Esophagus squamous epithelium (tissue), 5 donors: Measurements from ENCODE around the gene CENPM. TPM values are rescaled to one million over a fixed set of nuclear protein-coding genes. Genes with fewer than 3 reads are reported as not detected.

Experiments
- DNase-seq: peaks from one replicate; lab custom pipeline; 2025; lab: John Stamatoyannopoulos, UW
- H3K27ac ChIP-seq, 4 donors: fragments of 200-600 bp; sonication (generic); one replicate each; pipeline ENCODE4 v1.5.1; 2016 to 2019; ENCODE audit warnings: mild to moderate bottlenecking in 1 of 4
- H3K27me3 ChIP-seq, 4 donors: fragments of 200-600 bp; sonication (generic); 1 replicate in 3 of 4; 2 replicates in 1 of 4; pipeline versions ENCODE4 v1.5.1 to v1.6.0; 2017 to 2021; ENCODE audit warnings: antibody characterized with exemption in 1 of 4
- H3K36me3 ChIP-seq, 3 donors: fragments of 200-600 bp; sonication (generic); one replicate each; pipeline ENCODE4 v1.5.1; 2016 to 2019
- H3K4me1 ChIP-seq, 3 donors: fragments of 200-600 bp; sonication (generic); one replicate each; pipeline ENCODE4 v1.5.1; 2017 to 2019
- H3K4me3 ChIP-seq, 4 donors: fragments of 200-600 bp; sonication (generic); 1 replicate in 3 of 4; 2 replicates in 1 of 4; pipeline ENCODE4 v1.5.1; 2016 to 2019; ENCODE audit warnings: mild to moderate bottlenecking in 2 of 4, moderate library complexity in 1 of 4
- H3K9me3 ChIP-seq, 3 donors: fragments of 200-600 bp; sonication (generic); one replicate each; pipeline ENCODE4 v1.5.1; 2016 to 2019
- POLR2A ChIP-seq, 4 donors: fragments of 450-650 bp; IDR thresholded peaks; one replicate each; pipeline ENCODE4 v1.6.1; 2017; ENCODE audit warnings: antibody characterized with exemption in 4 of 4, mild to moderate bottlenecking in 4 of 4, moderate library complexity in 3 of 4
- WGBS, 2 donors: methylation state at CpG; one replicate each; pipeline ENCODE4 v1.1.5; 2018; 5-methylcytosine and 5-hydroxymethylcytosine counted together
- intact Hi-C: fragments of 100-400 bp; cut with DNase I; formaldehyde crosslinking; loops from one replicate; pipeline ENCODE4 v1.15.0; 2022
- total RNA-seq, 4 donors: library from RNA; depleted of rRNA; stranded (reverse); fragments of >200 nt; gene quantifications; one replicate each; pipeline ENCODE4 v1.1.0, GENCODE V29; 2016
- TF ChIP-seq, protein P1 (sequence below), 6 experiments: fragments of 450-650 bp in 4 of 6; fragments of 200-600 bp in 2 of 6; sonication (generic) in 2 of 6; IDR thresholded peaks; one replicate each; pipeline ENCODE4 v1.5.1; 2016 to 2019; ENCODE audit warnings: antibody characterized with exemption in 6 of 6, mild to moderate bottlenecking in 4 of 6, moderate library complexity in 4 of 6
- donor health status: DM: yes; HTN: yes; CAD: no.

The CENPM gene
- total RNA-seq, 4 donors from 2014 or later, result 6.9 to 12.6 (median 10.5) TPM

- no peak overlapping the region for H3K27ac ChIP-seq
- H3K9me3 ChIP-seq, result no peaks in the 10 kb centered on the region
- WGBS, 2 donors, result 100% methylated on average over 2 of the region's 2 CpGs; no CpG with 5 or more reads in 1 of the 2 donors
- intact Hi-C loops, result no loop called here
- no peak for DNase-seq
- no peaks in the 10 kb centered on the region for H3K36me3 ChIP-seq
- TF ChIP-seq, protein P1, sequence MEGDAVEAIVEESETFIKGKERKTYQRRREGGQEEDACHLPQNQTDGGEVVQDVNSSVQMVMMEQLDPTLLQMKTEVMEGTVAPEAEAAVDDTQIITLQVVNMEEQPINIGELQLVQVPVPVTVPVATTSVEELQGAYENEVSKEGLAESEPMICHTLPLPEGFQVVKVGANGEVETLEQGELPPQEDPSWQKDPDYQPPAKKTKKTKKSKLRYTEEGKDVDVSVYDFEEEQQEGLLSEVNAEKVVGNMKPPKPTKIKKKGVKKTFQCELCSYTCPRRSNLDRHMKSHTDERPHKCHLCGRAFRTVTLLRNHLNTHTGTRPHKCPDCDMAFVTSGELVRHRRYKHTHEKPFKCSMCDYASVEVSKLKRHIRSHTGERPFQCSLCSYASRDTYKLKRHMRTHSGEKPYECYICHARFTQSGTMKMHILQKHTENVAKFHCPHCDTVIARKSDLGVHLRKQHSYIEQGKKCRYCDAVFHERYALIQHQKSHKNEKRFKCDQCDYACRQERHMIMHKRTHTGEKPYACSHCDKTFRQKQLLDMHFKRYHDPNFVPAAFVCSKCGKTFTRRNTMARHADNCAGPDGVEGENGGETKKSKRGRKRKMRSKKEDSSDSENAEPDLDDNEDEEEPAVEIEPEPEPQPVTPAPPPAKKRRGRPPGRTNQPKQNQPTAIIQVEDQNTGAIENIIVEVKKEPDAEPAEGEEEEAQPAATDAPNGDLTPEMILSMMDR (IDR thresholded peaks at IDR 0.05), result no peak
- no peak for TF ChIP-seq POLR2A (IDR thresholded peaks at IDR 0.05)
- H3K27me3 ChIP-seq, result no peaks in the 10 kb centered on the region
- no peak overlapping the region for H3K4me3 ChIP-seq
- peaks cover 0 to 33% (median 7%) of the 10 kb centered on the region in 3 donors for H3K4me1 ChIP-seq
These were observed 10.1 kb downstream of the CENPM start for GRCh38 chr22:41936894-41937169.

DNA sequence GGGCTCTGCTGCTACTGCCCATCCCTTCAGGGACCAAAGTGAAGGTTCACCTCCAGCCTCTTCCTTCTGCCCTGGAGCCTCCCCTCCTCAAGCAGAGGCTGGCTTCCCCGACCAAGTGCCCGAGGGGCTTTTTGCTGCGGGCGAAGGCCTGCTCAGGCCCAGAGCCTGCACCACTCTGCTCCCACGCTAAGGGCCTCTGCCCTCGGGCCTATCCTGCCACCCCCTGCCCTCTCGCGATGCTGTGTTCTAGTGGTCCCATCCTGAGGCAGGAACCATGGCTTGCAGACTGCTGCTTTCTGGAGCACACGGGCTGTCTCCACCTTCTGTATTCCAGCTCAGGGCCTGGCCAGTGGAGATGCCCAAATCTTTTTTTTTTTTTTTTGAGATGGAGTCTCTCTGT, 11.4 kb downstream of the CENPM start:
- DNase-seq, result no peak
- no peak overlapping the region for H3K27ac ChIP-seq
- H3K9me3 ChIP-seq, result no peaks in the 10 kb centered on the region
- H3K36me3 ChIP-seq, result no peaks in the 10 kb centered on the region
- H3K4me1 ChIP-seq, result peaks cover 0 to 20% (median 7%) of the 10 kb centered on the region in 3 donors
- H3K4me3 ChIP-seq, result no peak overlapping the region
- no peaks in the 10 kb centered on the region for H3K27me3 ChIP-seq
- intact Hi-C loops, result no loop called here
- WGBS, 2 donors, result 89% methylated on average over 3 to 5 of the region's 9 CpGs
- TF ChIP-seq, protein P1 (IDR thresholded peaks at IDR 0.05), result no peak
- TF ChIP-seq POLR2A (IDR thresholded peaks at IDR 0.05), result no peak

GRCh38 chr22:41935015-41935351, 12.0 kb downstream of the CENPM start:
- H3K27me3 ChIP-seq, result no peaks in the 10 kb centered on the region
- TF ChIP-seq, protein P1 (IDR thresholded peaks at IDR 0.05), result no peak
- no peak for TF ChIP-seq POLR2A (IDR thresholded peaks at IDR 0.05)
- H3K4me3 ChIP-seq, result no peak overlapping the region
- H3K4me1 ChIP-seq, result peaks cover 0 to 15% (median 7%) of the 10 kb centered on the region in 3 donors
- intact Hi-C loops, result no loop called here
- WGBS, 2 donors, result 60% methylated on average over 1 of the region's 4 CpGs; no CpG with 5 or more reads in 1 of the 2 donors
- no peak overlapping the region for H3K27ac ChIP-seq
- H3K36me3 ChIP-seq, result no peaks in the 10 kb centered on the region
- H3K9me3 ChIP-seq, result no peaks in the 10 kb centered on the region
- DNase-seq, result no peak

- intact Hi-C loops, result no loop called here
- TF ChIP-seq, protein P1 (IDR thresholded peaks at IDR 0.05), result no peak
- Histone ChIP-seq H3K27ac (no peak overlapping the region), H3K4me3 (no peak overlapping the region), H3K36me3 (no peaks in the 10 kb centered on the region), H3K4me1 (peaks cover 0 to 9% (median 7%) of the 10 kb centered on the region in 3 donors), H3K27me3 (no peaks in the 10 kb centered on the region), H3K9me3 (no peaks in the 10 kb centered on the region)
- DNase-seq, result no peak
- WGBS, 2 donors, result 88 to 92% methylated on average over 11 to 14 of the region's 17 CpGs
These were observed 12.5 kb downstream of the CENPM start for GRCh38 chr22:41934284-41935014.

- intact Hi-C loops, result no loop called here
- no peak overlapping the region for H3K4me3 ChIP-seq
- no peaks in the 10 kb centered on the region for H3K36me3 ChIP-seq
- H3K9me3 ChIP-seq, result no peaks in the 10 kb centered on the region
- TF ChIP-seq, protein P1 (IDR thresholded peaks at IDR 0.05), result no peak
- TF ChIP-seq POLR2A (IDR thresholded peaks at IDR 0.05), result no peak
- DNase-seq, result no peak
- 80 to 88% methylated on average over 1 to 2 of the region's 16 CpGs for WGBS, 2 donors
- no peaks in the 10 kb centered on the region for H3K27me3 ChIP-seq
- no peak overlapping the region for H3K27ac ChIP-seq
- H3K4me1 ChIP-seq, result peaks cover 0 to under 1% (median 0%) of the 10 kb centered on the region in 3 donors
These were observed 13.4 kb downstream of the CENPM start for GRCh38 chr22:41933411-41934177.
